ENCODE results near the gene YAF2.
A peak's percentile ranks its signal among the peaks of the same experiment; 100 is the strongest.

Gene YAF2

GRCh38 chr12:42144408-42145196, 93.4 kb downstream of the YAF2 start, which contains the start of gene GXYLT1:
GXYLT1 (minus strand) TSS chr12:42144874; CDS start chr12:42144646, 228 bp downstream.
- DNase-seq (ENCODE audit: low read depth in 2 of 2) = peak; percentile 54 to 68

DNA sequence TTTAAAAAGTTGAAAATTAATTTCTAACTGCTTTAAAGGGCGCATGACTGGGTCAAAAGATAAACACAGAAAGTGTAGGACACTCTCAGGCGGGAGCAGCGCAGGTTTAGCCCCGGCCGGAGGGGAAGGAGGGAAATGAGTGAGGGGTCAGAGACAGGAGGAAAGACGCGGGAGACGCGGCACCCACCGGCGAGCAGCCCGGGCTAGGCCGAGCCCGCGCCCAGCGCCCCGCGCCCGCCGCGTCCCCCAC, 94.0 kb downstream of the YAF2 start:
- no peak for DNase-seq (ENCODE audit: low read depth in 2 of 2)

DNA sequence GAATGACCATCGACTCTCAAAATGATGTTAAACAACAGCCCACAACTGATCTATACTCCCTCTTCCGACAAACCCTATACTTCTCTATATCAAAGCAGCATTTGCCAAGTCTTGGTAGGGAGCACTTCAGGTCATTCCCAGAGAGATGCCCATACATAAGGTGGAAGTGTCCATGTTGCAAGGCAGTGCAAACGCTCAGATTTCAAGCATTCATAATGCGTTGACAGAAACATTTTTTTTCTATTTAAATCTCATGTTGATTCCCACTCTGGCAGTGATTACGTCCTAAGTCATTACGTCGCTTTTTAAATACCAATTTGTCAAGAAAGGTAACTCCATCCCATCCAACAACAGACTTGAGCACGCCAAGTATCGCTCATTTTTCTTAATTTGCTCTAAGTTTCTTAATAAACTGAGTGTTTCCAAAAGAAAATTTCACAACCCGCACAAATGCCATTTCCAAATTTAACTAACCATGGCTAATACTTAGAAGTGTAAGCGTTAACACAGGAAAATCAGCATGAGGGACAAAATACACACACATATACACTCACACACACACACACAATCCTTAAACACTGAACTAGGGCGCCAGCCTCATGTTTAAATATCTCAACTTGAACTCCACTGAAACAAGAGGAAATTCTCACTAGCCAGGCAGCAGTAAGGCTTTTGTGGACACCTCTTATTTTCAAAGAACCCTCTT, 94.4 kb downstream of the YAF2 start:
- DNase-seq (ENCODE audit: low read depth in 2 of 2) = no peak

DNA sequence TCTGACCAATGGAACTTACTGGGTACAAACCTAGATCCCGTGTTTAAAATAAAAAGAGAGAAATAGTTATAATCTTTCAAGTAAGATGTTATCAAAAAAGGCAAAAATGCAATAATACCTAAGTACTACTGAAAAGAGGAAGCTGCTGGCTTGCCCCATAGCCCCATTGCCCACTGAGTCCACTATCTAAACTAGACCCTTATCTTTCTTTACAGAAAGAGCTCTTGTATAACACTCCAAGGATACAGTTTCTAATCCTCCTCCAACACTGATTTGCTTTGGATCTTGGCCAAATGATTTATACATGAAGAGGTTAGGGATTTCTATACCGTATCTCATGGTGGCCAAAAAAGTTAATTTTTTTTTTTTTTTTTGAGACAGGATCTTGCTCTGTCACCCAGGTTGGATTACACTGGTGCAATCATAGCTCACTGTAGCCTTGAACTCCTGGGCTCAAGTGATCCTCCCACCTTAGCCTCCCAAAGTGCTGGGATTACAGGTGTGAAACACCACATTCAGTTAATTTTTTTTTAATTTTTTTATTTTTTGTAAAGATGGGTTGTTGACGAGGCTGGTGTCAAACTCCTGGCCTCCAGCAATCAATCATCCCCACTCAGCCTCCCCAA, 96.0 kb downstream of the YAF2 start:
- DNase-seq (ENCODE audit: low read depth in 2 of 2) = no peak

DNA sequence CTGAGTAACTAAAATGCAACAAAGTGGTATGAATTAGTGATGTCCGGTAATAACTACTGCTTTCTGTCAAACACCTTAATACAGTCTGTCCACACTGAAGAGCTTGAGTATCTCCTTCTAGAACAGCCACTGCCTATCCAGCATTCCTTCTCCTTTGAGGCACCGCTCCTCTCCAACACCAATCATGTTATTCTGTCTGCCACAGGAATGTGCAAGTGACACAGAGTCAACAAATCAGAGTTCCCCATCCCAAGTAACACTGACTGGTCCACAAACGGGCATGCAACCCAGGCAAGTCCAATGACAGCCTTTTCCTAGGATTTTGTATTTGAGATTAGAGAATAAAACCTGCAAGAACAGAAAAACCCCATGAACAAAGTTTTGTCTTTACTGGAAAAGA, 97.1 kb downstream of the YAF2 start:
- DNase-seq (ENCODE audit: low read depth in 2 of 2) = no peak

GRCh38 chr12:42135259-42135814, 102.7 kb downstream of the YAF2 start:
- no peak for DNase-seq (ENCODE audit: low read depth in 2 of 2)

DNA sequence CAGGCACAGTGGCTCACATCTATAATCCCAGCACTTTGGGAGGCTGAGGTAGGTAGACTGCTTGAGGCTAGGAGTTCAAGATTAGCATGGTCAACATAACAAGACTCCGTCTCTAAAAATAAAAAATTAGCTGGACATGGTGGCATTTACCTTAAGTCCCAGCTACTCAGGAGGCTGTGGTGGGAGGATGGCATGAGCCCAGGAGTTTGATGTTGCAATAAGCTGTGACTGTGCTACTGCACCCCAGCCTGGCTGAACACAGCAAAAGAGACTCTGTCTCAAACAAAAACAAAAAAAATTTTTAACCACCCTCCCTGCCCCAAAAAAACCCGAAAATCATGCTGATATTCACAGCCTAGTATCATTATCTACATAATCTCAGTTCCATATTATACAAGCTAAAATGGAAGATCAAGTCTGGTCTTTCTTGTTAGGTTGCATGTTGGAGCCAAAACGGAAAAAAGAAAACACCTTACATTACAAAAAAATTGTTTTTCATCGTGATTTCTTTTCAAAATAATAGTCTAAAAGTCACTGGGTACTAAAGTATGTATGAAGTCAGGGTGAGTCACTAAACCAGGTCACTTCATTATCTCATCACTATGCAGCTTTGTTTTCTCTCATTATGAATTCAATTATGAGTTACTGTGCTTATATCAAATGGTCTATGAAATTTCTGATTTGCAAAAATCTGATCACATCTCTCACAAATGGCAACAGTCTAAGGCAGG, 107.2 kb downstream of the YAF2 start:
- no peak for DNase-seq (ENCODE audit: low read depth in 2 of 2)

GRCh38 chr12:42129595-42130204, 108.3 kb downstream of the YAF2 start:
- DNase-seq (ENCODE audit: low read depth in 2 of 2) = no peak

DNA sequence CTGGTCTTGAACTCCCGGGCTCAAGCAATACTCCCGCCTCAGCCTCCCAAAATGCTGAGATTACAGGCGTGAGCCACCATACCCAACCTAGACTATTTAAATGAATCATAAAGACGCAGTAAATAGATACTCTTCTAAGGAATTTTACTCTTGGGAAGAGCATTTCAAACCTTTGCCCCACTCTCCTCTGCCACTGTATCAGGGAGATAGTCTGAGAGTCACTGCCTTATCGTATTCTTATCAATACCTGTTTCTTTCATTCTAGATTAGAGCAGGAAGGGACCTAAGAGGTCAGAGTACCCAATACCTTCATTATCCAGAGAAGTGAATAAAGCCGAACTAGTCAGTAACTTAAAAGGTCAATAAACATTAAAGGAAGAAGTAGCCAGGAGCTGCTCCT, 109.2 kb downstream of the YAF2 start:
- no peak for DNase-seq (ENCODE audit: low read depth in 2 of 2)

DNA sequence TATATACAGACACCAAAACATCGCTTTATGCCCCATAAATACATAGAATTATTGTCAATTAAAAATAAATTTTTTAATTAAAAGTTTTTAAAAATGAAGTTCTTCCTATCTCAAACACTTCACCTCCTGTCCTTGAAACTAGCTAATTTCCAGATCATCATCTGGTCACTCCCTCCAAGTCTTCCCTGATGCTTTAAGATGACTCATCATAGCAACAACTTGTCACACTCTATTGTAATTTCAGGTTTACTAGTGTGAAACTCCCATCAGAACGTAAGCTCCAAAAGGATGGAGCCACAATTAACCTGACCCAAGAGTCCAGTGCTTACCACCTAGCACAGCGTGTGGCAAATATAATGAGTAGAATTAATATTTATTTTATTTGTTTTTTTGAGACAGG, 109.7 kb downstream of the YAF2 start:
- no peak for DNase-seq (ENCODE audit: low read depth in 2 of 2)

GRCh38 chr12:42126963-42127362, 111.1 kb downstream of the YAF2 start:
- no peak for DNase-seq (ENCODE audit: low read depth in 2 of 2)

GRCh38 chr12:42125388-42125767, 112.7 kb downstream of the YAF2 start:
- no peak for DNase-seq (ENCODE audit: low read depth in 2 of 2)

DNA sequence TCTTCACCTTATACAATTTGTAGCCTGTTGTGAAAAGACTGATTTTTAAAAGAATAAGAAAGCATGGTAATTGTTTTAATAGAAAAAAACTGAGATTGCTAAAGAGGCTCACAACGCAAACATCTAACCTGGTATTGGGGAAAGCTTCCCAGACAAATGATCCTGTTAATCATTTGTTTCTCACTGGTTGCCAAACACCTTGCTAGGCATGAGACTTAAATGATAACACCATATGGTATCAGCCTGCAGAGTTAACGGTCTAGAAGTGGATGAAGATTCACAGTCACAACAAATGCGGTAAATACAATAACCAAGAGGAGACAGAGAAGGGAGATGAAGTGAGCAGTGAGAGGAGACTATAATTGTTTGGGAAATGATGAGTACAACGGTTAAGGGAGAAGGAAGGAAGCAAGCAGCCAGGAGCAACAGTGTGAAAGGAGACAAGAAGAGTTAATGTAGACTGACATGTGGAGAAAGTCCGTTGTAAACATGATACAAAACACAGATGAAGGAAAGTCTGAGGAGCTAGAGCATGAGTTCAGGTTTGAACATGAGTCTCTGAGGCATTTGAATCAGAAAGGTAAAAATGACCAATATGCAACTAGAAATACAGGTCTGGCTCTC, 113.2 kb downstream of the YAF2 start:
- no peak for DNase-seq (ENCODE audit: low read depth in 2 of 2)

DNA sequence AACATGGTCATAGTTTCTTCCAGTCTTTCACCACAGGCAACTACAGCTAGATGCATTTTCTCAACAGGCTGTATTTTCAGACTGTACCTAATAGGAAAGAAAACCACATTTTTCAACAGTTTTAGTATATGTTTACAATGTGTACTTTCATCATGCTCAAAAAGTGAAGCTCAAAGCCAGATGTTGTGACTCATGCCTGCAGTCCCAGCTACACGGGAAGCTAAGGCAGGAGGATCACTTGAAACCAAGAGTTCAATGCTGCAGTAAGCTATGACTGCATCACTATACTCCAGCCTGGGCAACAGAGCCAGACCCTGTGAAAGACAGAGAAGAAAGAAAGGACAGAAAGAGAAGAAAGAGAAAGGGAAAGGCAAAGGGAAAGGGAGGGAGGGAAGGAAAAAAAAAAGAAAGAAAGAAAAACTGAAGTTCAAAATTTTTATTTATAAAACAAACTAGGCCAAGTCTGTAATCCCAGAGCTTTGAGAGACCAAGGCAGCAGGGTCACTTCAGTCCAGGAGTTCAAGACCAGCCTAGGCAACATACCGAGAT, 118.9 kb downstream of the YAF2 start:
- no peak for DNase-seq (ENCODE audit: low read depth in 2 of 2)

DNA sequence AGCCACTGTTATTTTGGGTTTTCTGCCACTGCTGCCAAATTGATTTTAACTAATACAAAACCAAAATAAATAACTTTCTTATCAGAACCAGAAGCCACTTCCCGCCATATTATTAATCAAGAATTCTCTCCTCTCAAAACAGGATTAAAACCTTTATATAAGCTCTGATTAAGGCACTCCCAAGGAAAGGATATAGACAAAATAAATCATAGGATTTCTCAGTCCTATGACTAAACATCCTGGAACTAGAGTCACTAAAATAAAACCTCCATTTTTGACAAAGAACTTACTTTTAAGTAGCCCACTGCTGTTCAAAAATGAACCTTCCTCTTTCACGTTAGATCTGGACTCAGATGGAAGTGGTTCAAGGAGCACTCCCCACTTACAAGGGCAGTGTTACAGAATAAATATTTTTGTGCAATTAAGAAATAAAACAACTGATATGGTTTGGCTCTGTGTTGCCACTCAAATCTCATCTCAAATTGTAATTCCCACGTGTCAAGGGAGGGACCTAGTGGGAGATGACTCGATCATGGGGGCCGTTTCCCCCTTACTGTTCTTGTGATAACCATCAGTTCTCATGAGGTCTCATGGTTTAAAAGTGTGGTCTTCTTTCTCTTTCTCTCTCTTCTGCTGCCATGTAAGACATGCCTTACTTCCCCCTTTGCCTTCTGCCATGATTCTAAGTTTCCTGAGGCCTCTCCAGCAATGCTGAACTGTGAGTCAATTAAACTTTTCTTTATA, 119.7 kb downstream of the YAF2 start:
- DNase-seq (ENCODE audit: low read depth in 2 of 2) = no peak

DNA sequence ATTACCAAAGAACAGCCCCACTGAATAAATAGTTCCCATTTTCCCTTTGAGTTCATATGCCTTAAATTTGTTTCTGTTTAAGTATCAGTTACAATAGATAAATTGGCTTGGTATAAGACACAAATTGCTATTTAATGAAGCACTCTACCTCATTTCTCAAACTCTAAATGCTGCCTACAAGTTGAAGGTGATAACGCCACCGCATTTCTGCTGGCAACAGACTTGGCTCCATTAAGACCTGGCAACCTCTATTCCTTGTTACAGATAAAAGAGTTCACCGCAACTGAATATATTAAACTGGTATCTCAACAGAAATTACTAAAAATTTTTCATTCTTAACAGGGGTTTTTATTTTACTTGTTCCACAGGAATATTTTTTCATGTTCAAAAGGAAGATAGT, 129.0 kb downstream of the YAF2 start:
- DNase-seq (ENCODE audit: low read depth in 2 of 2) = no peak
